ENCODE results near the gene SLAMF7. TPM values are rescaled to one million over a fixed set of nuclear protein-coding genes. Genes with fewer than 3 reads are reported as not detected.
A peak's percentile ranks its signal among the peaks of the same experiment; 100 is the strongest.

The SLAMF7 gene
- total and polyA plus RNA-seq, 10 of the 15 experiments (the other 5 are each of a cell fraction or from before 2014, with no cell fraction given) = 66.6 to 284 (median 108) TPM

GRCh38 chr1:160744199-160744851 is 5.3 kb downstream of the SLAMF7 start (continued):
- TF ChIP-seq, protein P1, sequence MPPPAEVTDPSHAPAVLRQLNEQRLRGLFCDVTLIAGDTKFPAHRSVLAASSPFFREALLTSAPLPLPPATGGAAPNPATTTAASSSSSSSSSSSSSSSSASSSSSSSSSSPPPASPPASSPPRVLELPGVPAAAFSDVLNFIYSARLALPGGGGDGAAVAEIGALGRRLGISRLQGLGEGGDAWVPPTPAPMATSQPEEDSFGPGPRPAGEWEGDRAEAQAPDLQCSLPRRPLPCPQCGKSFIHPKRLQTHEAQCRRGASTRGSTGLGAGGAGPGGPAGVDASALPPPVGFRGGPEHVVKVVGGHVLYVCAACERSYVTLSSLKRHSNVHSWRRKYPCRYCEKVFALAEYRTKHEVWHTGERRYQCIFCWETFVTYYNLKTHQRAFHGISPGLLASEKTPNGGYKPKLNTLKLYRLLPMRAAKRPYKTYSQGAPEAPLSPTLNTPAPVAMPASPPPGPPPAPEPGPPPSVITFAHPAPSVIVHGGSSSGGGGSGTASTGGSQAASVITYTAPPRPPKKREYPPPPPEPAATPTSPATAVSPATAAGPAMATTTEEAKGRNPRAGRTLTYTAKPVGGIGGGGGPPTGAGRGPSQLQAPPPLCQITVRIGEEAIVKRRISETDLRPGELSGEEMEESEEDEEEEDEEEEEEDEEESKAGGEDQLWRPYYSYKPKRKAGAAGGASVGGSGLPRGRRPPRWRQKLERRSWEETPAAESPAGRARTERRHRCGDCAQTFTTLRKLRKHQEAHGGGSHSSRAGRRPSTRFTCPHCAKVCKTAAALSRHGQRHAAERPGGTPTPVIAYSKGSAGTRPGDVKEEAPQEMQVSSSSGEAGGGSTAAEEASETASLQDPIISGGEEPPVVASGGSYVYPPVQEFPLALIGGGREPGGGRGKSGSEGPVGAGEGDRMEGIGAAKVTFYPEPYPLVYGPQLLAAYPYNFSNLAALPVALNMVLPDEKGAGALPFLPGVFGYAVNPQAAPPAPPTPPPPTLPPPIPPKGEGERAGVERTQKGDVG (CRISPR knock-in tag; IDR thresholded peaks at IDR 0.05) = no peak
- TF ChIP-seq PBX3 (IDR thresholded peaks at IDR 0.05; ENCODE audit: insufficient replicate concordance, low read depth, low read length) (no peak), CTCF (IDR thresholded peaks at IDR 0.05 in 2 of 3, conservative IDR thresholded peaks at IDR 0.05 in 1 of 3; ENCODE audit: control insufficient read depth in 2 of 3, extremely low read depth in 1 of 3, insufficient read depth in 1 of 3, low read depth in 3 of 3, low read length in 3 of 3) (no peak; a peak in 1 of 6 replicates), SIN3A (IDR thresholded peaks at IDR 0.05; ENCODE audit: low read depth, low read length) (no peak), STAT3 (IDR thresholded peaks at IDR 0.05; ENCODE audit: low read depth, low read length) (no peak), SREBF1 (IDR thresholded peaks at IDR 0.05; ENCODE audit: low read length) (no peak), YY1 (IDR thresholded peaks at IDR 0.05; ENCODE audit: low read depth, low read length) (no peak), CHD1 (IDR thresholded peaks at IDR 0.05; ENCODE audit: low read depth, low read length) (no peak), ZNF384 (IDR thresholded peaks at IDR 0.05; ENCODE audit: borderline replicate concordance, low read depth, low read length) (no peak), CHD2 (IDR thresholded peaks at IDR 0.05; ENCODE audit: borderline replicate concordance, low read depth, low read length) (peak; percentile 61; the same call in 1 of the 2 replicates), PAX8 (IDR thresholded peaks at IDR 0.05) (no peak), ZBTB11 (CRISPR knock-in tag; IDR thresholded peaks at IDR 0.05) (no peak), NRF1 (conservative IDR thresholded peaks at IDR 0.05; ENCODE audit: low read depth, low read length) (no peak)
- TF ChIP-seq, protein P2, sequence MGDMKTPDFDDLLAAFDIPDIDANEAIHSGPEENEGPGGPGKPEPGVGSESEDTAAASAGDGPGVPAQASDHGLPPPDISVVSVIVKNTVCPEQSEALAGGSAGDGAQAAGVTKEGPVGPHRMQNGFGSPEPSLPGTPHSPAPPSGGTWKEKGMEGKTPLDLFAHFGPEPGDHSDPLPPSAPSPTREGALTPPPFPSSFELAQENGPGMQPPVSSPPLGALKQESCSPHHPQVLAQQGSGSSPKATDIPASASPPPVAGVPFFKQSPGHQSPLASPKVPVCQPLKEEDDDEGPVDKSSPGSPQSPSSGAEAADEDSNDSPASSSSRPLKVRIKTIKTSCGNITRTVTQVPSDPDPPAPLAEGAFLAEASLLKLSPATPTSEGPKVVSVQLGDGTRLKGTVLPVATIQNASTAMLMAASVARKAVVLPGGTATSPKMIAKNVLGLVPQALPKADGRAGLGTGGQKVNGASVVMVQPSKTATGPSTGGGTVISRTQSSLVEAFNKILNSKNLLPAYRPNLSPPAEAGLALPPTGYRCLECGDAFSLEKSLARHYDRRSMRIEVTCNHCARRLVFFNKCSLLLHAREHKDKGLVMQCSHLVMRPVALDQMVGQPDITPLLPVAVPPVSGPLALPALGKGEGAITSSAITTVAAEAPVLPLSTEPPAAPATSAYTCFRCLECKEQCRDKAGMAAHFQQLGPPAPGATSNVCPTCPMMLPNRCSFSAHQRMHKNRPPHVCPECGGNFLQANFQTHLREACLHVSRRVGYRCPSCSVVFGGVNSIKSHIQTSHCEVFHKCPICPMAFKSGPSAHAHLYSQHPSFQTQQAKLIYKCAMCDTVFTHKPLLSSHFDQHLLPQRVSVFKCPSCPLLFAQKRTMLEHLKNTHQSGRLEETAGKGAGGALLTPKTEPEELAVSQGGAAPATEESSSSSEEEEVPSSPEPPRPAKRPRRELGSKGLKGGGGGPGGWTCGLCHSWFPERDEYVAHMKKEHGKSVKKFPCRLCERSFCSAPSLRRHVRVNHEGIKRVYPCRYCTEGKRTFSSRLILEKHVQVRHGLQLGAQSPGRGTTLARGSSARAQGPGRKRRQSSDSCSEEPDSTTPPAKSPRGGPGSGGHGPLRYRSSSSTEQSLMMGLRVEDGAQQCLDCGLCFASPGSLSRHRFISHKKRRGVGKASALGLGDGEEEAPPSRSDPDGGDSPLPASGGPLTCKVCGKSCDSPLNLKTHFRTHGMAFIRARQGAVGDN (IDR thresholded peaks at IDR 0.05) = peak; percentile 85

Measured in GM12878 (cell line).